NCI-H2196 treated with DMSO at 0.1 percent for 48 hours (cell line): ENCODE measurements around the gene DDX47.
A peak's percentile ranks its signal among the peaks of the same experiment; 100 is the strongest.
"Not testable (repeated sequence)": the region's sequence is repeated elsewhere in the genome, so short reads cannot be mapped to it uniquely, and the experiment has no call there.

Experiments used
- DNase-seq: peaks from one replicate; lab custom pipeline; 2025; ENCODE audit not compliant: unreplicated experiment; lab: John Stamatoyannopoulos, UW

Gene DDX47

GRCh38 chr12:12819752-12820311, 6.7 kb downstream of the DDX47 start:
- no peak for DNase-seq

DNA sequence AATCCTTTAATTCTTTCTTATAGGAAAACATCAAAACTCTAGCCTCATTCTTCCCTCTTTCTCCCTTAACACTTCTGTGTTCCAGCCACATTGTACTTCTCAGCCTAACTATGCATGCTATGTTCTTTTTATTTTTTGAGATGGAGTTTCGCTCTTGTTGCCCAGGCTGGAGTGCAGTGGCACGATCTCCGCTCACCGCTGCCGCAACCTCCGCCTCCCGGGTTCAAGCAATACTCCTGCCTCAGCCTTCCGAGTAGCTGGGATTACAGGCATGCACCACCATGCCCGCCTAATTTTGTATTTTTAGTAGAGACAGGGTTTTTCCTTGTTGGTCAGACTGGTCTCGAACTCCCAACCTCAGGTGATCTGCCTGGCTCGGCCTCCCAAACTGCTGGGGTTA, 7.2 kb downstream of the DDX47 start:
- not testable (repeated sequence) for DNase-seq

- no peak for DNase-seq
Observed at GRCh38 chr12:12821975-12822374, 8.8 kb downstream of the DDX47 start.

DNA sequence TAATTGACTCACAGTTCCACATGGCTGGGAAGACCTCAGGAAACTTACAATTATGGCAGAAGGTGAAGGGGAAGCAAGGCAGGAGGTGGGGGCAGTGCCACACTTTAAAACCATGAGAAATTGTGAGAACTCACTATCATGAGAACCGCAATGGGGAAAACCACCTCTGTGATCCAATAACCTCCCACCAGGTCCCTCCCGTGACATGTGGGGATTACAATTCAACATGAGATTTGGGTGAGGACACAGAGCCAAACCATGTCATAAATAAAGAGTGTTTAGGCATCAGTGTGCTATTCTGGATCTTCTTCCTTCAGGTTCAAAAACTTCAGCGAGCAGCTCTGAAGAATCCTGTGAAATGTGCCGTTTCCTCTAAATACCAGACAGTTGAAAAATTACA, 9.7 kb downstream of the DDX47 start:
- no peak for DNase-seq

DNA sequence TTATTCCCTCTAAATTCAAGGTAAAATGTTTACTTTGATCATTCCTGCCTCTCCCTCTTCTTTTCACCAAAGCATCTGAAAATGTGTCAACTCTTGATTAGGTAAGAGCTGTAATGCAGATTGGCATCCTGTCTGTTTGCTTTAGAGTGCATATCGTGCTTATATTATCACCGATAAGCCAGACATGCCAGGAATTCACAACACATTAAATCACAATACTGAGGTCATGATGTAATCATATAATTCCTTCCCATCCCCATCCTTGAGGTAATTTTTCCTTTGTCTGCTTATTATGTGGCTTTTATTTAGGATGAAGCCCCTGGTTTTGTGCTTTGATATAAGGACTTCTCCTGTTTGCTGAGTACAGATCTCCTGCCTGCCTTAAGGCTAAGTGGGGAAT, 10.2 kb downstream of the DDX47 start:
- no peak for DNase-seq

GRCh38 chr12:12823811-12824210, 10.7 kb downstream of the DDX47 start:
- no peak for DNase-seq

GRCh38 chr12:12835378-12836146, 22.4 kb downstream of the DDX47 start:
- DNase-seq, result no peak

- no peak for DNase-seq
Observed at GRCh38 chr12:12836571-12836970, 23.4 kb downstream of the DDX47 start.

- peak; percentile 4 for DNase-seq
Observed at GRCh38 chr12:12837025-12837812, 24.1 kb downstream of the DDX47 start.

DNA sequence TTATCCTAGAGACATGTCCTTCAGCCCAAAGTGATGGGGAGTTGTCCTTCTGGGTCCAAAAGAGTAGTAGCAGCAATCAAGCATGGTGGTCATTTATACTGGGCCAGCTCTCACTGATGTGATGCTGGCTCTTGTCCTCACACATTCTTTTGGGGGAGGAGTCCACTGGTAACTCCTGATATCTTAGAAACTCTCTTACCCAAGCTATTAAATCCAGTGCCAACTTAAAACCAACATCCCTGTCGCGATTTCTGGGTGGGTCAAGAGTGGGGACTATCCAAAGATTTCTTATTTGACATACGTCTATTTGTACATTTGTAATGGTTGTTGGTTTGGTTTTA, 24.6 kb downstream of the DDX47 start:
- no peak for DNase-seq

- no peak for DNase-seq
Observed at GRCh38 chr12:12839003-12839395, 25.9 kb downstream of the DDX47 start.

- not testable (repeated sequence) for DNase-seq
Observed at GRCh38 chr12:12839439-12839838, 26.3 kb downstream of the DDX47 start.

DNA sequence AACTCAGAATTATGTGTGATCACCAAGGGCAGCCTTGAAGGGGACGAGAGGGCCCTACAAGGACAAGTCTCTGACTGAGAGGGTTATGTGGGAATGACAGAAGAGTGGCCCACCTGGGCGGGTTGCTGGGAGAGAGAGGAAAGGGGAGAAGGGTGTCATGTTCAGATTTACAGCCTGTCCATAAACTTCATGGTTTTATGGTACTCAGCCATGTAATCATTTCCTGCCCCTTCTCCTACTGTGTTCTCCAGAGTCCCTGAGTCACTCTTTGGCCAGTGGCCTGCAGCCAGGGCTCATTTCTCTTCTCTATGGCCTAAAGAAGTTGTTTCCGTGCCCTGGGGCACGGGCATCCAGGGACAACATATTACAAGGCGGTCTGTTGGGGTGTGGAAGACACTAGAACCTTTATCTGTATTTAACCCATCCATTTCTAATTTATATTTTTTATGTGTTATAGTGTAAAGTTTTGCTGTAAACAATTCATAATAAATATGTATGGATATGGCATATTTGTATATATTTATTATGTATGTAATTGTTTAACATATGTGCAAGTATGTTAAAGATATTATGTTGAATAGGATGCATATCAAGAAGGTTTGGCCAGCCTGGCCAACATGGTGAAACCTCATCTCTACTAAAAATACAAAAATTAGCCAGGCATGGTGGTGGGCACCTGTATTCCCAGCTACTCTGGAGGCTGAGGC, 26.9 kb downstream of the DDX47 start:
- no peak for DNase-seq

DNA sequence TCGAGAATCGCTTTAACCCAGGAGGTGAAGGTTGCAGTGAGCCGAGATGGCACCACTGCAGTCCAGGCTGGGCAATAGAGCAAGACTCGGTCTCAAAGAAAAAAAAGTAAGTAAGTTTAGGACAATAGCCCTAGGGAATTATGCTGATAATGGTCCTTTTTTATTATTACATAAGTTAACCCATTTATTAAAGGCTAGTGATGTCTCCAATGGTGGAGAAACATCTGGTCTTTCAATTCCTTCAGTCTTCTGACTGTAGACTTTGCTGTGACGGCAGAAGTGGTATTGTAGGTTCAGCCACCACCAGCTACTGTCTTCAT, 27.4 kb downstream of the DDX47 start:
- no peak for DNase-seq

DNA sequence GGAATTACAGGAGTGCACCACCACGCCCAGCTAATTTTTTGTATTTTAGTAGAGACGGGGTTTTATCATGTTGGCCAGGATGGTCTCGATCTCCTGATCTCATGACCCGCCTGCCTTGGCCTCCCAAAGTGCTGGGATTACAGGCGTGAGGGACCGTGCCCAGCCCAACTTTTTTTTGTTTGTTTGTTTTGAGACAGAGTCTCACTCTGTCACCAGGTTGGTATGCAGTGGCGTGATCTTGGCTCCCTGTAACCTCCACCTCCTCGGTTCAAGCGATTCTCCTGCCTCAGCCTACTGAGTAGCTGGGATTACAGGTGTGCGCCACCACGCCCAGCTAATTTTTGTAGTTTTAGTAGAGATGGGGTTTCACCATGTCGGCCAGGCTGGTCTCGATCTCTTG, 28.3 kb downstream of the DDX47 start:
- not testable (repeated sequence) for DNase-seq

DNA sequence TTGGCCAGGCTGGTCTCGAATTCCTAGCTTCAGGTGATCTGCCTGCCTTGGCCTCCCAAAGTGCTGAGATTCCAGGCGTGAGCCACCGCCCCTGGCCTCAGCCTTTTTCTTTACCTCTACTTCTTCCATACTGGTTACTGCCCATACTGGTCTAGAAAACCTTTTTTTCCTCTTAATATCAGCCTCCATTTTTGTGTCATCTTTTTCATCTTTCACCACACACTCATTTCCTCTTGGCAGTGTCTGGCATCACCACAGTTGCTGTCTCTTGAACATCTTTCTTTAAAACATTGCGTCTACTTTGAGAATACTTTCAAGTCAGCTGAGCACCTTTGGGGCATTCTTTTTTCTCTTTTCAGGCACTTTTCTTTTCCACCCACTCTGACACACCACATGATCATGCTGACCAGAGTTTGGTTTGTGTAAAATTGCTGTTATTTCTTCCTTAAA, 32.7 kb downstream of the DDX47 start:
- no peak for DNase-seq

- DNase-seq, result not testable (repeated sequence)
Observed at GRCh38 chr12:12846780-12847179, 33.6 kb downstream of the DDX47 start.

- DNase-seq, result no peak
Observed at GRCh38 chr12:12853435-12853834, 40.3 kb downstream of the DDX47 start.

DNA sequence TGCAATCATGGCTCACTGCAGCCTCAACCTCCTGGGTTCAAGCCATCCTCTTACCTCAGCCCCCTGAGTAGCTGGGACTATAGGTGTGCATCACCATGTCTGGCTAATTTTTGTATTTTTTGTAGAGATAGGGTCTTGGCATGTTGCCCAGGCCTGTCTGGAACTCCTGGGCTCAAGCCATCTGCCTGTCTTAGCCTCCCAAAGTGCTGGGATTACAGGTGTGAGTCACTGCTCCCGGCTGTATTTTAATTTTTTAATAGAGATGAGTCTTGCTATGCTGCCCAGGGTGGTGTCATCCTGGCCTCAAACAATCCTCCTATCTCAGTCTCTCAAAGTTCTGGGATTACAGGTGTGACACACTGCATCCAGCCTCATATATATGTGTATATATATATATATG, 46.5 kb downstream of the DDX47 start:
- no peak for DNase-seq

- DNase-seq, result no peak
Observed at GRCh38 chr12:12864243-12864642, 51.1 kb downstream of the DDX47 start.

DNA sequence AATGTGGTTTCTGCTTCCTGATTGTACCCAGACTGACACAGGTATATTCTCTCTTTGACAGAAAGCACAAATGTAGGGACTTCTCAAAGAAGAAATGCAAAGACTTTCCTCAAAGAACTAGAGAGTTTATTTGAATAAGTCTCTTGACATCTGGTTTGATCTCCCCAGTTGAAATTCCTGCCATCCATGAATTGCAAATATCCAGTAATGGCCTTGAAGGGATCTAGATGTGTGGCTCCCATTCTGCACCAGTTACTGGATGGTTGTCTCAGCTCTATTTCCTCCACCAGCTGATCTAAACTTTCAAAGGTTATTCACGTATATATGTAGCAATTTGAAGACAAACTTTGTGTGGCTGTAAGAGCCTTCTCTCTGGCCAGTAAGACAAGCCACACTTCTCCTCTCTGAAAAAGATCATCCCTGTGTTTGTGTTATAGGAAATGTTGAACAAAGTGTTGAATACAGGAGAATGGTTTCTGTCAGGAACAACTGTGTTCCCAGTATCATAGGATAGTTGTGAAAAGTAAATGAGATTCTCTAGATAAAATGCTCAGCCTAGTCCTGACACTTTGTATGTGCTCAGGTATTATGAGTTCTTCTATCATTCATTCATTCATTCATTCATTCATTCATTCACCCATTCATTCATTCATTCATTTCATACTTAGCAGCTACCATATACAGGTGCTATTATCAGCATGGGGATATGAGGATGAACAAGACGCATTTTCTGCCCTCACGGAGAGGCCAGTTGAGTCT, 55.5 kb downstream of the DDX47 start:
- no peak for DNase-seq
